T-helper 1 cell (primary cell): ENCODE results near the gene C19orf85.

ENCODE experiments used
- DNase-seq, 5 donors: peaks; one replicate each; pipeline ENCODE4 v3.0.0-alpha.2; 2012 to 2020

Gene C19orf85

GRCh38 chr19:55476100-55476775, 11.7 kb upstream of the C19orf85 start, which contains the start of gene ZNF628:
ZNF628 (plus strand) TSS chr19:55476617; CDS start chr19:55479911, 3,294 bp downstream.
- DNase-seq: peak; percentile 95 to 99 (median 96)

DNA sequence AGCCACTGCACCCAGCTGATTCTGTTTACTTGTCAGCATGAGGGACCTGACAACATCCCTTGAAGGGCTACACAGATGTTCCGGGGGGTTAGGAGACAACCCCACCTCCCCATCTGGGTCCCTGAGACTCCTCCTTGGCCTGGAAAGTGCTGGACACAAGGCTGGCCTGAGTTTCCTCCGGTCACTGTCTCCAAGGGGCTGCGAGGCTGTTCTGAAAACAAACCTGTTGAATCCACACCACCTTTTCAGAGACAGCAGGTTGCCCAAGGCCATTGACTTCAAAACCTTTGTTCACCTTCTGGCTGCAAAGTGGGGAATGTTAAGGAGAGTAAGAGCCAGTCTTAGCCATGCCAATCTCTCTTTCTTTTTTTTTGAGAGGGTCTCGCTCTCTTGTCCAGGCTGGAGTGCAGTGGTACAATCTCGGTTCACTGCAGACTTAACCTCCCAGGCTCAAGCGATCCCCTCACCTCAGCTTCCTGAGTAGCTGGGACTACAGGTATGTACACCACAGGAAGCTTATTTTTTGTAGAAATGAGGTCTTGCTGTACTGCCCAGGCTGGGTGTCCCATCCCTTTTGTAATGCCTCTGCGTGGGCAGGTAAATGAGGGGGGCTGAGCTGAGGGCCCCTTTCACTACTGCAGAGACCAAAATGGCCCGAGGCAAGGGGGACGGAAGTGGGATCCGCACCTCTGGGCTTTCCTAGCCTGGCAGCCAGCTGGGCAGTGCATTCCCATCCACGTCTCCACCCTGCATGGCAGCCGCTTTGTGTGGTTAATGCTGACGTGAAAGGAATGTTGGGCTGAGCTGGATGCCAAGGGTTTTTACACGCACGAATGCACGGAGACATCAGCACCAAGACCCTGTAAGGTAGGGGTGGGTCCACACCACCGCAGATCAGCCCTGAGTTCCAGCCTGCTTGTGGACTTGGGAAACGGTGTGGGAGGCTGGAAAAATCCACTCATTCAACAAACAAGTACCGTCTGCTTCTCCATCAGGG, 10.0 kb upstream of the C19orf85 start:
- DNase-seq: no peak

DNA sequence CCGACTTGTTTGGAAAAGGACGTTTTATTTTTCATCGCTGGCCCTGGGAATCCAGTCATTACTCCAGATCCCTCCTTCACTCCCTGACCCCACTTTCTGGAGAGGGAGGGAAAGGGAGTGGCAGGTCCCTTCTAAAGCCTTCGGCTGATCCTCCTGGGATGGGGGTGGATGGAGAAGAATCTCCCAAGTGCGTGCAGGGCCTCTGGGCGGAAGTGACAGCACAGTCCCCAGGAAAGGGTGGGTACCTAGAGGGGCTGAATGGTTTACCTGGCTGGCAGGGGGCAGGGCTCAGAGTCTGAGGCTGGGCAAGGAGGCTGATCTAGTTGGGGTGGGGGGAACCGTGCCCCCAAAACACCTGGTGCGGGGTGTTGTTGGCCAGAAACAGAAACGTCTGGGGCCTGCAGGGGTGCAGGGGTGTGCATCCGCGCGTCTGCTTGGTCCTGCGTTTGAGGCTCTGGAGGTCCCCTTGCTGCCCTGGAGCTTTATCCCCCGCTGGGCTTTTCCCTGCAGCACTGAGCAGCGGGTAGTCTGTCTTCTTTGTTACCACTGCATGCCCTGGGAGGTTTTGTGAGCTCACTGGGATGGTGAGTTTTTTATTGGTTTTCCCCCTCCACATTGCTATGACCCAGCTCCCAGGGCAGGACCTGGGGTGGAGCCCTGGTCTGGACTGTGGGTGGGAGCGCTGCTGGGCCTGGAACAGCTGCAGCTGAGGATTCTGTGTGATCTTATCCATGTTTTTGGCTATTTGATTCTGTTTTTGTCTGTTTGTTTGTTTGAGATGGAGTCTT, 8.9 kb upstream of the C19orf85 start:
- DNase-seq: no peak

GRCh38 chr19:55472463-55472862, 7.9 kb upstream of the C19orf85 start:
- DNase-seq: no peak

- DNase-seq: no peak
These were observed 6.7 kb upstream of the C19orf85 start for GRCh38 chr19:55471266-55471665.

DNA sequence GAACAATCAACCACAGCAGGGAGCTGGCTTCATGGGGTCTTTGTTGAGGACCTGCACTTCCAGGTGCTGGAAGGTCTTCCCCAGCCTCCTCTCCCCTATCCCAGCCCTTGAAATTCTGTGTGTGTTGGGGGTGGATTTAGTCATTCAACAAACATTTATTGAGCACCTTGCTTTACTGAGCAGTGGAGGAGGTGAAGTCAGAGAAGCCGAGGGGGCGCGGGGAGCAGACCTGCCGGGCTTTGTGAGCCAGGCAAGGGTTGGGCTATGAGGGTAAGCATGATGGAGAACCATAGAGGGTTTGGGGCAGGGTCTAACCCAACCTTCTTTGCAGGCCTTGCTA, 3.5 kb upstream of the C19orf85 start:
- no peak for DNase-seq

- DNase-seq: peak; percentile 35 to 66 (median 61)
These were observed 2.9 kb upstream of the C19orf85 start for GRCh38 chr19:55467236-55468053.

DNA sequence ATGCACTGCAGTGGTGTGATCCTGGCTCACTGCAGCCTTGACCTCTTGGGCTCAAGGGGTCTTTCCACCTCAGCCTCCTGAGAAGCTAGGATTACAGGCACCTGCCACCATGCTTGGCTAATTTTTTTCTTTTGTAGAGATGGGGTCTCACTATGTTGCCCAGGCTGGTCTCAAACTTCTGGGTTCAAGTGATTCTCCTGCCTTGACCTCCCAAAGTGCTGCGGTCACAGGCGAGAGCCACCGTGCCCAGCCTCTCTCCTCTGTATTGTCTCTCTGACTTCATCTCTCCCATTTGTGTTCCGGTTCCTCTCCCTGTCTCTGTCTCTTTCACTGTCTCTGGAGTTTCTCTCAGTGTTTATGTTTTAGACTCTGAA, 1.7 kb upstream of the C19orf85 start:
- no peak for DNase-seq

DNA sequence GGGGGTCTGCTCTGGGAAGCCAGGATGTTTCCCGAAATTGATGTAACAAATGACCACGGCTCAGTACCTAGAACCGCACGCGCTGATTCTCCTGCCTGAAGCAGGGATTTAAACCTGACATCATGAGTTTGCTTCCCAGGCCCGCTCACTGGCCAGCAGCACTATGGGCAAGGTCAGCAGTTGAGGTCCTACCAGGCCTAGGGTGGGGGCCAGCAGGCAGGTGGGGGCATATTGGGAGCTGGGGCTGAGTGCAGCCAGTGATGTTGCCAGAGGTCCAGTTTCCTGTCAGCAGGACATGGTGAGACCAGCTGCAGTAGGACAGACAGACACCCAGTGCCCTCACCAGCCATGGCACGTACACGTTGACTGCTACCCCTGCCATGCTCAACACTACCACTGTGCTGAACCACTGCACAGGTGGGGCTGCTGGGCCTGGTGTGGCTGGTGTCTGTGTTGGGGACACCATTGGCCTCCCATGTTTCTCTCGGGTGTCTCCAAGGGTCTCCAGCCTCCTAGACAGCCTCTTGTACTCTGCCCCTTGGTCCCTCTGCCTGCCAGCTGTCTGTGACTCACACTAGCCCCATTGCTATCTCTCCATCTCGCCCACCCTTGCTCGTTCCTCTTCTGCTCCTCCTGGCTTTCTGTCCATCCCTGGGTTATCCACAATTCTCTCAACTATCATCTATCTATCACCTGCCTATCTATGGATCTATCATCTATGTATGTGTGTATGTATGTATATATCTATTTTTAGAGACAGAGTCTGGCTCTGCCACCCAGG, 1.1 kb upstream of the C19orf85 start:
- no peak for DNase-seq

DNA sequence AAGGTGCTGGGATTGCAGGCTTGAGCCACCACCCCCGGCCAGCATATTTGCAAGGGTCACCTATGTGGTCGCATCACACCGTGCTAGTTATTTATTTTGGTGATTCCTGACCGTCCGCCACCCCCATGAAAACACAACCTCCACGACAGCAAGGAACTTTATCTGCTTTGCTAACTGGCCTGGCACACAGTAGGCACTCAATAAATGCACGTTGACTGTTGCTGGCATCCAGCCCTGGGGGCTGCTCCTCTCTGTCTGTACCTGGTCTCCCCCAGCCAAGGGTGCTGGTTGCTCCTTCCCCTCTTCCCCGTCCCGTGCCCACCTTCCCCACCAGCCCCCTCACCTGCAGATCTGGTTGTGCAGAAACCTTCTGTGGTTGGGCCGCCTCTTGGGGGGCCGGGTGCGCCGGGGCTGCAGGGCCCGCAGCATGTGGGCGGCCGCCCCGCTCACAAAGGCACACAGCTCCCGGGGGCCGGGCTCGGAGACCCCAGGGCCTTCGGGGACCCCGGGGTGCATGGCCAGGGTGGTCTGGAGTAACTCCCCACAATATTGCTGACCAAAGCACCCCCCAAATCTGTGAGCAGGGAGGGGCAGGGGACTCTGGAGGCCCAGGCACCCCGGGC, 401 bp downstream of the C19orf85 start:
- DNase-seq: no peak

GRCh38 chr19:55463583-55464031, 944 bp downstream of the C19orf85 start:
- no peak for DNase-seq

DNA sequence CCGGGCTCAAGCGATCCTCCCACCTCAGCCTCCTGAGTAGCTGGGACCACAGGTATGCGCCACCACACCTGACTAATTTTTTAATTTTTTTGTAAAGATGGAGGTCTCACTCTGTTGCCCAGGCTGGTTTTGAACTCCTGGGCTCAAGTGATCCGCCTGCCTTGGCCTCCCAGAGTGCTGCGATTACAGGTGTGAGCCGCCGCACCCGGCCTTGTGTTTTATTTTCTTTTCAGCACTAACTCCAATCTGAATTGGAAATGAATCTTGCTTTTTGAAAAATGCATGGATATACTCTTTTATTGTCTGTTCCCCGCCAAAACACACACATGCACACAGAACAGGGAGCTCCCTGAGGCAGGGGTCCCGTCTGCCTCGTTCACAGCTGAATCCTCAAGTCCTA, 1.8 kb downstream of the C19orf85 start:
- no peak for DNase-seq

DNA sequence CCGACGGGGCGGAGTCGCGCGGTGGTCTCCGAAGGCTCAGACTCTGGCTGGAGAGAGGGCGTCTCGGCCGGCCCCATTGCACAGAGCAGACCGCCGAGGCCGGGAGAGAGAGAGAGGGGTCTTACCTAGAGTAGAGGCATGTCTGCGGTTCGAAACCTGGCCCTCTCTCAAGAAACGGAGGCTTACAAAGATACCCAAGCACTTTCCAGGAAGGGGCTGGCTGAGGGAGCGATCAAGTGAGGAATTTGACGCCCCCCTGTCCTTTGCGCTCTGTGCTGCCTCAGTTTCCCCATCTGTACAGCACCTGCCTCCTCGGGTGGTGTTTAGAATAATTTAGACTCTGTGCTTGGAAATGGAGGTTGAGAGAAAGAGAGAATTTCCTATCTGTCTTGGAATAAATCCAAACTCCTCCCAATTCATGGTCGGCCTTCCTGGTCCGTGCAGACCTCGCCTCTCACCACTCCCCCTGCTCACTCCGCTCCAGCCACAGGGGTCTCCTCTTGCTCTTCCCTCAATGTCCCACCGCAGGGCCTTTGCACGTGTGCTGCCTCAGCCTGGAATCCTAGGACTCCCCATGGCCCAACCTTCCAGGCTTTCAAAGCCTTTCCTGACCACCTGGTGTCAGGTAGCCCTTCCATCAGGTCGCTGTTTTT, 2.5 kb downstream of the C19orf85 start:
- DNase-seq: no peak

- peak; percentile 100 for DNase-seq
These were observed 3.1 kb downstream of the C19orf85 start, which contains the start of gene ISOC2 for GRCh38 chr19:55461259-55461973. ISOC2 (minus strand) TSS chr19:55461642; CDS start chr19:55456486, 5,156 bp downstream.

DNA sequence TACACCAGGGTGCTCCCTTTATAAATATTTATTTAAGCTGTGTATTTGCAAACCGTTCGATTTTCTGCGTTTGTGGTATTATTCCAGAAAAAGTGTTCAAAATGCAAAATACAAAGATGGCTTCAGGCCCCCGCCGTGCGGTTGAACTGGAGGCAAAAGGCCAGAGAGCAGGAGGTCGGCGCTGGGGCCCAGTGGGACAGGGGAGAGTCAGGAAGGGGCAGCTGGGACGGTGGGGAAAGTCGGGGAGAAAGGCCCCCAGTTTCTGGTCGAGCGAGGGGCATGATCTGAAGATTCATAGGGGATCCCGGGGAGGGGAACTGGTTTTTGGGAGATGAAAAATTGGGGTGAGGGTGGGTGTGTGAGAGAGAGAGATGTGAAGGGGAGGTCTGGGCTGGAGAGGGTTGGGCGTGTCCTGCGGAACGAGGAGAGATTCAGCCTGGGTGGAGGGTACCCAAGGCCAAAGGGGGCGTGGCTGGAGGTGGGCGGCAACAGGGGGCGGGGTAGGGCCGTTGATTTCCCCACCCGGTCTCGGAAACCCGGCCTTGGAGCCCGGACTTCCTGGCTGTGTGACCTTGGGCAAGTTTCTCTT, 3.8 kb downstream of the C19orf85 start:
- DNase-seq: peak in 1 of 5 donors; percentile 45

DNA sequence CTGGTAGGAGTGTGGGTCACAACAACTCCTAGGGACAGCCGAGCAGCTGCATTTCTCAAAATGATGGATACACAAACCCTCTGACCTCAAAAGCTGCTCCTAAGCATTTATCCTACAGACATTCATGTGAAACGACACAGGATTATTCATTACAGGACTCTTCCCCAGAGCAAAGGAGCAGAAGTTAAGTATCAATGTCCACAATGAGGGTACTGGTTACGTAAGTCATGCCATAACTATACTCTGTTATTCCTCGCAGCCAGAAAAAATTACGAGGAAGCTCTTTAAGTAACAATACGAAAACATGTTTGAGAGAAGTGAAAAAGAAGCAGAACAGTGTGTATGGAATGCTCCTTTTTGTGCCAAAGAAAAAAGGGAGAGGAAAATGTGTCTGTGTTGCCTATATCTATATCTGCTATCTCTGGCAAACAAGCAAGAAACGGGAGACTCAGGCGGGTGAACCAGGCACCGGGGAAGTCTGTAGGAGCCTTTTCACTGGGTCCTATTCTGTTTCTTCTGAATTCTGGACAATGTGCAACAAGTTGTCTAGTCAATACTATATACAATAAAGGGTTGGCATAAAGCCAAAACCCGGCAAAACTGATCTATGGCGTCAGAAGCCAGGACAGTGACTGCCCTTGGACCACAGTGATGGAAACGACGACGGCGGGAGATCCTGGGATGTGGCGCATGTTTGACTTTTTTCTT, 4.4 kb downstream of the C19orf85 start:
- no peak for DNase-seq

DNA sequence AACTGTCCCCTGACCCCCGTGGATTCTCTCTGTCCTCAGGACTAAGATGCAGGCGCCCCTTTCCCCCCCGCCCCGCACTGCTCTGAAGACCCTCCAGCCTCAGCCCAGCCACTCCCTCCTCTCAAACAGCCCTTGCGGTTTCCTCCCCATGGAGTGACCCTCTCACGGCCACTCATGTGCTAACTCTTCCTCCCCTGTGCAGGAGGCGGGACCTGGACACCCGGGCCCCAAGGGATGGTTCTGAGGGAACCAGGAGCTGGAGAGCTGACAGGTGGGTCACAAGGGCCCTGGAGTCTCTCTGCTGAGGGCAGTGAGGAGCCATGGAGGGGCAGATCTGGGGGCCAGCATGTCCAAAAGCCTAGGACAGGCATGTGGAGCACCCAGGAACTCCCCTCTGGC, 5.0 kb downstream of the C19orf85 start:
- no peak for DNase-seq
